Natural killer cell (primary cell): ENCODE data around the gene WARS2. TPM values are rescaled to one million over a fixed set of nuclear protein-coding genes. Genes with fewer than 3 reads are reported as not detected.

Experiments used
- ATAC-seq, 3 donors: fragments of 150-1000 bp in 2 of 3; fragments of 200-7000 bp in 1 of 3; cut with Tn5 transposase; 1 replicate in 1 of 3; 2 replicates in 2 of 3; pipeline ENCODE4 v1.10.0; 2021; ENCODE audit warnings: mild to moderate bottlenecking in 2 of 3, moderate library complexity in 2 of 3
- DNase-seq, 2 donors: peaks; one replicate each; pipeline versions ENCODE4 v3.0.0 to v3.0.0-alpha.2; 2013 to 2021; ENCODE audit warnings: mixed read lengths in 1 of 2
- H3K27ac ChIP-seq: one replicate; pipeline ENCODE4 v1.5.1; 2013; ENCODE audit warnings: mild to moderate bottlenecking, low read length
- H3K27me3 ChIP-seq: one replicate; pipeline ENCODE4 v1.6.1; 2013; ENCODE audit warnings: low read length; ENCODE audit not compliant: control insufficient read depth, insufficient read depth
- H3K36me3 ChIP-seq: one replicate; pipeline ENCODE4 v1.6.1; 2013; ENCODE audit warnings: low read length; ENCODE audit not compliant: control insufficient read depth, insufficient read depth
- H3K4me1 ChIP-seq: one replicate; pipeline ENCODE4 v1.6.1; 2013; ENCODE audit warnings: low read length; ENCODE audit not compliant: control insufficient read depth, insufficient read depth
- H3K4me3 ChIP-seq: one replicate; pipeline ENCODE4 v1.5.1; 2013; ENCODE audit warnings: low read length
- H3K9me3 ChIP-seq: one replicate; pipeline ENCODE4 v1.6.1; 2013; ENCODE audit warnings: low read length; ENCODE audit not compliant: control insufficient read depth, insufficient read depth
- H3K27ac Mint-ChIP-seq, 2 donors: one replicate each; pipeline ENCODE4 v1.8.0; 2022; ENCODE audit warnings: mild to moderate bottlenecking in 2 of 2, mixed read lengths in 2 of 2, moderate library complexity in 1 of 2
- H3K27me3 Mint-ChIP-seq, 2 donors: one replicate each; pipeline ENCODE4 v1.8.0; 2022; ENCODE audit warnings: low read depth in 2 of 2, mixed read lengths in 2 of 2
- H3K36me3 Mint-ChIP-seq: one replicate; pipeline ENCODE4 v1.8.0; 2022; ENCODE audit warnings: mixed read lengths
- H3K4me1 Mint-ChIP-seq, 2 donors: one replicate each; pipeline ENCODE4 v1.8.0; 2022; ENCODE audit warnings: mixed read lengths in 2 of 2
- H3K4me3 Mint-ChIP-seq: one replicate; pipeline ENCODE4 v1.8.0; 2022; ENCODE audit warnings: mild to moderate bottlenecking, moderate library complexity, mixed read lengths
- H3K9me3 Mint-ChIP-seq, 2 donors: one replicate each; pipeline ENCODE4 v1.8.0; 2022; ENCODE audit warnings: mixed read lengths in 2 of 2
- CTCF ChIP-seq: fragments of 200-600 bp; IDR thresholded peaks from one replicate; pipeline ENCODE4 v1.8.0; 2022; ENCODE audit warnings: antibody characterized with exemption
- WGBS: methylation state at CpG from one replicate; pipeline ENCODE4 v1.1.7; 2013; ENCODE audit warnings: missing lambda C conversion rate; ENCODE audit not compliant: insufficient coverage; 5-methylcytosine and 5-hydroxymethylcytosine counted together
- intact Hi-C: fragments of 100-400 bp; cut with micrococcal nuclease; formaldehyde crosslinking; loops from one replicate; pipeline ENCODE4 v1.14.2; 2022
- total RNA-seq, 4 donors: library from RNA; stranded (reverse); fragments of 120-200 nt in 1 of 4; gene quantifications; one replicate each; pipeline versions ENCODE4 v1.2.3 to v1.2.4, GENCODE V29; 2013 to 2022

The WARS2 gene
- total RNA-seq, 3 donors from 2014 or later (not counting 1 experiment from before 2014, with no cell fraction given), result 24.3 to 46.3 (median 41.0) TPM

- ATAC-seq, result no peak
- Mint-ChIP-seq H3K27ac (no peak overlapping the region), H3K9me3 (peaks cover 0 to 2% of the 10 kb centered on the region in 2 donors), H3K4me1 (peaks cover 4 to 19% of the 10 kb centered on the region in 2 donors), H3K27me3 (peaks cover 65 to 73% of the 10 kb centered on the region in 2 donors), H3K36me3 (peaks cover 3% of the 10 kb centered on the region), H3K4me3 (no peak overlapping the region)
- Histone ChIP-seq H3K4me3 (no peak overlapping the region), H3K9me3 (peaks cover 11% of the 10 kb centered on the region), H3K27ac (no peak overlapping the region), H3K36me3 (no peaks in the 10 kb centered on the region), H3K4me1 (peaks cover 37% of the 10 kb centered on the region), H3K27me3 (peaks cover 73% of the 10 kb centered on the region)
- DNase-seq, result no peak
- TF ChIP-seq CTCF, result no peak
- intact Hi-C loops, result no loop called here
- WGBS, result 51% methylated on average over 13 of the region's 14 CpGs
Measured at GRCh38 chr1:119003413-119004128, 136.9 kb downstream of the WARS2 start.

GRCh38 chr1:119002028-119002686 is 138.3 kb downstream of the WARS2 start:
- Mint-ChIP-seq H3K4me3 (no peak overlapping the region), H3K4me1 (peaks cover 0 to 13% of the 10 kb centered on the region in 2 donors), H3K9me3 (peaks cover 0 to 2% of the 10 kb centered on the region in 2 donors), H3K36me3 (peaks cover 7% of the 10 kb centered on the region), H3K27me3 (peaks cover 69 to 78% of the 10 kb centered on the region in 2 donors), H3K27ac (peak overlapping the region in 1 of 2 donors; percentile 68)
- Histone ChIP-seq H3K4me3 (no peak overlapping the region), H3K27me3 (peaks cover 75% of the 10 kb centered on the region), H3K4me1 (peaks cover 27% of the 10 kb centered on the region), H3K36me3 (no peaks in the 10 kb centered on the region), H3K9me3 (peaks cover 10% of the 10 kb centered on the region), H3K27ac (no peak overlapping the region)
- 7% methylated on average over 15 of the region's 16 CpGs for WGBS
- intact Hi-C loops, result no loop called here
- TF ChIP-seq CTCF, result no peak
- ATAC-seq (peak in 1 of 3 donors; percentile 42), DNase-seq (no peak)

- Histone ChIP-seq H3K27me3 (peaks cover 77% of the 10 kb centered on the region), H3K27ac (no peak overlapping the region), H3K9me3 (peaks cover 12% of the 10 kb centered on the region), H3K36me3 (no peaks in the 10 kb centered on the region), H3K4me1 (peaks cover 24% of the 10 kb centered on the region), H3K4me3 (no peak overlapping the region)
- Mint-ChIP-seq H3K4me1 (peaks cover 0 to 13% of the 10 kb centered on the region in 2 donors), H3K36me3 (peaks cover 7% of the 10 kb centered on the region), H3K27me3 (peaks cover 72 to 82% of the 10 kb centered on the region in 2 donors), H3K4me3 (peak overlapping the region; percentile 21), H3K9me3 (peaks cover 0 to 2% of the 10 kb centered on the region in 2 donors), H3K27ac (peak overlapping the region in 1 of 2 donors; percentile 68)
- intact Hi-C loops, result no loop called here
- 7% methylated on average over 47 of the region's 49 CpGs for WGBS
- DNase-seq (no peak), ATAC-seq (peak in 2 of 3 donors; percentile 18 to 45)
- no peak for TF ChIP-seq CTCF
Measured at GRCh38 chr1:119001181-119002027, 139.0 kb downstream of the WARS2 start.
